NOMO-1 treated with dmso at 0.1 percent for 144 hours (cell line): Measurements from ENCODE around the gene CHML.

Experiments
- DNase-seq: peaks from one replicate; lab custom pipeline; 2025; ENCODE audit not compliant: unreplicated experiment; lab: John Stamatoyannopoulos, UW

CHML gene

DNA sequence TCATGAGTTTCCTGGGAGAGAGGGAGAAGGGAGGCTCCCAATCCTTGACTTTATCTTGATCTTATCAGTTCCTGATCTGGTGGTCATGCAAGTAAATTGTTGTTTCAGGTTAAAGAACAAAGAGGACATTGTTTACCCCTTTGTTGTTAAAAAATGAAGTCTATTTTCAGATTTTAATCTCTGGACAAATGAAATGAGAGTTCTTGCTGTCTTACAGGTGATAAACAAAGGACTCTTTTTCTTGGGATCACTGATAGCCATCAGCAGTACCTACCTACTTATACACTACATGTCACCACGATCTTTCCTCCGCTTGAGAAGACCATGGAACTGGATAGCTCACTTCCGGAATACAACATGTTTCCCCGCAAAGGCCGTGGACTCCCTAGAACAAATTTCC lies 48.4 kb downstream of the CHML start:
- DNase-seq = no peak

- no peak for DNase-seq
Observed at GRCh38 chr1:241591317-241591716, 48.9 kb downstream of the CHML start.

DNA sequence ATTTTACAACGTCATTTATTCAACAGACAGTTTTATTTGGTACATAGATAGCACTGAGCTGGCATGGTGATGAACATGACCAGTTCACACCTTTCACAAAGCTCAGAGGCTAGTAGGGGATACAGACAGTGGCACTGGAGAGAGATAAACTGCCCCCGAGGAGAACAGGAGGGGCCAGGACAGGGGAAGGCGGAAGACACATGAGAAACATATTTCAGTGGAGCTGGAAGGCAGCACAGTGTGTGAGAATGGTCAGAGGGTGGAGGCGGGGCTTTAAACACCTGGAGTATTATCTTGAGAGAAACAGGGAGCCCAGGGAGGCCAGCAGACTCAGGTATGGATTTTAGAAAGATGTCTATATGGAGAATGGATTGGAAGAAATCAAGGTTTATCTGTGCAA lies 49.5 kb downstream of the CHML start:
- DNase-seq = no peak
